ENCODE results near the gene HMG20A.

DNA sequence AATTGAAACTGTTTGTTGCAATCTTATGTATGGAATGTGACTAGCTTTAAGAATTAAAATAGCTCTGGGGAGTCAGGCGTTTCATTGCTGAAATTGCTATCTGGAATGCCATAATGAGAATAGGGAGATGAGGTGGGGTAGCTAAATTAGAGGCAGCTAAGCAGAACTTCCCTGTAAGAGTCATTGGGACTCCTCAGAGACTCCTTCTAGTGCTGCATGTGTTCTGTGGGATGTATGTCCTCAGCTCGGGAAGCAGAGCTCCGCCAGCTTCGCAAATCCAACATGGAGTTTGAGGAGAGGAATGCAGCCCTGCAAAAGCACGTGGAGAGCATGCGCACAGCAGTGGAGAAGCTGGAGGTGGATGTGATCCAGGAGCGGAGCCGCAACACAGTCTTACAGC lies 57.4 kb downstream of the HMG20A start:
- TF ChIP-seq ZNF660 (CRISPR knock-in tag; IDR thresholded peaks at IDR 0.05; ENCODE audit: borderline replicate concordance, low read depth) (no peak), ZBTB7A (CRISPR knock-in tag; IDR thresholded peaks at IDR 0.05) (no peak), FOXP4 (CRISPR knock-in tag; IDR thresholded peaks at IDR 0.05) (no peak), CEBPB (IDR thresholded peaks at IDR 0.05; ENCODE audit: borderline replicate concordance, low read depth, low read length) (no peak), POLR2A (IDR thresholded peaks at IDR 0.05; ENCODE audit: insufficient read depth in 1 of 2, low read depth in 2 of 2, low read length in 2 of 2) (no peak), GTF2F1 (IDR thresholded peaks at IDR 0.05; ENCODE audit: low read length) (no peak), ZNF12 (CRISPR knock-in tag; IDR thresholded peaks at IDR 0.05) (no peak), ZNF816 (CRISPR knock-in tag; IDR thresholded peaks at IDR 0.05; ENCODE audit: borderline replicate concordance) (no peak), SRF (IDR thresholded peaks at IDR 0.05; ENCODE audit: low read depth, low read length) (no peak), MTF2 (CRISPR knock-in tag; IDR thresholded peaks at IDR 0.05; ENCODE audit: borderline replicate concordance) (no peak)
- TF ChIP-seq, protein P1, sequence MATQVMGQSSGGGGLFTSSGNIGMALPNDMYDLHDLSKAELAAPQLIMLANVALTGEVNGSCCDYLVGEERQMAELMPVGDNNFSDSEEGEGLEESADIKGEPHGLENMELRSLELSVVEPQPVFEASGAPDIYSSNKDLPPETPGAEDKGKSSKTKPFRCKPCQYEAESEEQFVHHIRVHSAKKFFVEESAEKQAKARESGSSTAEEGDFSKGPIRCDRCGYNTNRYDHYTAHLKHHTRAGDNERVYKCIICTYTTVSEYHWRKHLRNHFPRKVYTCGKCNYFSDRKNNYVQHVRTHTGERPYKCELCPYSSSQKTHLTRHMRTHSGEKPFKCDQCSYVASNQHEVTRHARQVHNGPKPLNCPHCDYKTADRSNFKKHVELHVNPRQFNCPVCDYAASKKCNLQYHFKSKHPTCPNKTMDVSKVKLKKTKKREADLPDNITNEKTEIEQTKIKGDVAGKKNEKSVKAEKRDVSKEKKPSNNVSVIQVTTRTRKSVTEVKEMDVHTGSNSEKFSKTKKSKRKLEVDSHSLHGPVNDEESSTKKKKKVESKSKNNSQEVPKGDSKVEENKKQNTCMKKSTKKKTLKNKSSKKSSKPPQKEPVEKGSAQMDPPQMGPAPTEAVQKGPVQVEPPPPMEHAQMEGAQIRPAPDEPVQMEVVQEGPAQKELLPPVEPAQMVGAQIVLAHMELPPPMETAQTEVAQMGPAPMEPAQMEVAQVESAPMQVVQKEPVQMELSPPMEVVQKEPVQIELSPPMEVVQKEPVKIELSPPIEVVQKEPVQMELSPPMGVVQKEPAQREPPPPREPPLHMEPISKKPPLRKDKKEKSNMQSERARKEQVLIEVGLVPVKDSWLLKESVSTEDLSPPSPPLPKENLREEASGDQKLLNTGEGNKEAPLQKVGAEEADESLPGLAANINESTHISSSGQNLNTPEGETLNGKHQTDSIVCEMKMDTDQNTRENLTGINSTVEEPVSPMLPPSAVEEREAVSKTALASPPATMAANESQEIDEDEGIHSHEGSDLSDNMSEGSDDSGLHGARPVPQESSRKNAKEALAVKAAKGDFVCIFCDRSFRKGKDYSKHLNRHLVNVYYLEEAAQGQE (IDR thresholded peaks at IDR 0.05; ENCODE audit: borderline replicate concordance in 1 of 2, low read depth in 1 of 2, low read length in 2 of 2) = no peak

All from HepG2 (cell line).